ENCODE measurements around the gene EDAR. TPM values are rescaled to one million over a fixed set of nuclear protein-coding genes. Genes with fewer than 3 reads are reported as not detected.

EDAR gene
- total and polyA plus RNA-seq, 7 donors = 0.01 TPM; not detected in 6

GRCh38 chr2:108938077-108938710, 50.8 kb downstream of the EDAR start:
- intact Hi-C loops (cut with DNase I) = no loop called here
- no peak overlapping the region for H3K4me3 ChIP-seq
- no peak for DNase-seq
- no peak for TF ChIP-seq CTCF (IDR thresholded peaks at IDR 0.05)
- no peak for ATAC-seq
- no peaks in the 10 kb centered on the region for H3K9me3 ChIP-seq
- WGBS, 3 donors = 35 to 41% (median 38%) methylated on average over 9 of the region's 9 CpGs
- peaks cover 3% of the 10 kb centered on the region for H3K4me1 ChIP-seq
- no peak overlapping the region for H3K27ac ChIP-seq
- peaks cover 0 to 4% (median 0%) of the 10 kb centered on the region in 3 donors for H3K27me3 ChIP-seq (ENCODE audit: insufficient read depth in 3 of 3, low read length in 2 of 3)
- H3K36me3 ChIP-seq (ENCODE audit: insufficient read depth in 1 of 2, low read depth in 1 of 2) = no peaks in the 10 kb centered on the region

- TF ChIP-seq CTCF (IDR thresholded peaks at IDR 0.05) = no peak
- DNase-seq = no peak
- no peak overlapping the region for H3K27ac ChIP-seq
These were observed 51.5 kb downstream of the EDAR start for GRCh38 chr2:108937367-108938017.

GRCh38 chr2:108936866-108937265, 52.2 kb downstream of the EDAR start:
- DNase-seq (no peak), ATAC-seq (no peak)
- peaks cover 0 to 4% (median 0%) of the 10 kb centered on the region in 3 donors for H3K27me3 ChIP-seq (ENCODE audit: insufficient read depth in 3 of 3, low read length in 2 of 3)
- H3K4me1 ChIP-seq = peaks cover 3% of the 10 kb centered on the region
- no peak overlapping the region for H3K27ac ChIP-seq
- intact Hi-C loops (cut with DNase I) = no loop called here
- H3K36me3 ChIP-seq (ENCODE audit: insufficient read depth in 1 of 2, low read depth in 1 of 2) = no peaks in the 10 kb centered on the region
- H3K9me3 ChIP-seq = no peaks in the 10 kb centered on the region
- no peak for TF ChIP-seq CTCF (IDR thresholded peaks at IDR 0.05)
- no peak overlapping the region for H3K4me3 ChIP-seq
- 38 to 65% (median 50%) methylated on average over 7 of the region's 7 CpGs for WGBS, 3 donors

More at GRCh38 chr2:108937367-108938017, 51.5 kb downstream of the EDAR start:
- Histone ChIP-seq H3K36me3 (ENCODE audit: insufficient read depth in 1 of 2, low read depth in 1 of 2) (no peaks in the 10 kb centered on the region), H3K9me3 (no peaks in the 10 kb centered on the region), H3K4me1 (peaks cover 3% of the 10 kb centered on the region), H3K27me3 (ENCODE audit: insufficient read depth in 3 of 3, low read length in 2 of 3) (peaks cover 0 to 4% (median 0%) of the 10 kb centered on the region in 3 donors), H3K4me3 (no peak overlapping the region)
- WGBS, 3 donors = 66 to 71% (median 71%) methylated on average over 5 of the region's 5 CpGs
- no peak for ATAC-seq
- intact Hi-C loops (cut with DNase I) = no loop called here

GRCh38 chr2:108936076-108936864, 52.8 kb downstream of the EDAR start:
- 74 to 80% (median 78%) methylated on average over 16 to 17 of the region's 17 CpGs for WGBS, 3 donors
- Histone ChIP-seq H3K4me3 (no peak overlapping the region), H3K4me1 (peaks cover 3% of the 10 kb centered on the region), H3K27me3 (ENCODE audit: insufficient read depth in 3 of 3, low read length in 2 of 3) (peaks cover 0 to 4% (median 0%) of the 10 kb centered on the region in 3 donors), H3K36me3 (ENCODE audit: insufficient read depth in 1 of 2, low read depth in 1 of 2) (no peaks in the 10 kb centered on the region), H3K9me3 (no peaks in the 10 kb centered on the region), H3K27ac (no peak overlapping the region)
- ATAC-seq = no peak
- intact Hi-C loops (cut with DNase I) = no loop called here
- no peak for DNase-seq
- no peak for TF ChIP-seq CTCF (IDR thresholded peaks at IDR 0.05)
